Smooth muscle cell (in vitro differentiated cells): Measurements from ENCODE around the gene RAX2. TPM values are rescaled to one million over a fixed set of nuclear protein-coding genes. Genes with fewer than 3 reads are reported as not detected.

Experiments
- DNase-seq: peaks from one replicate; lab custom pipeline; 2025; ENCODE audit not compliant: unreplicated experiment; lab: John Stamatoyannopoulos, UW
- H2AFZ ChIP-seq: fragments of 200-600 bp; sonication (generic); 2 replicates; pipeline ENCODE4 v1.6.0; 2016; ENCODE audit warnings: antibody characterized with exemption, low read depth, mild to moderate bottlenecking
- H3F3A ChIP-seq: fragments of 200-600 bp; sonication (generic); 2 replicates; pipeline ENCODE4 v1.6.0; 2017; ENCODE audit warnings: antibody characterized with exemption, low read depth
- H3K27ac ChIP-seq: fragments of 200-600 bp; sonication (generic); 2 replicates; pipeline ENCODE4 v1.5.1; 2016; ENCODE audit warnings: low read depth, mild to moderate bottlenecking
- H3K27me3 ChIP-seq: fragments of 200-600 bp; sonication (generic); 2 replicates; pipeline ENCODE4 v1.6.1; 2016; ENCODE audit warnings: low read depth, mild to moderate bottlenecking
- H3K36me3 ChIP-seq: fragments of 200-600 bp; sonication (generic); 2 replicates; pipeline ENCODE4 v1.5.1; 2016; ENCODE audit warnings: low read depth
- H3K4me1 ChIP-seq: fragments of 200-600 bp; sonication (generic); 2 replicates; pipeline ENCODE4 v1.5.1; 2016; ENCODE audit warnings: low read depth
- H3K4me2 ChIP-seq: fragments of 200-600 bp; sonication (generic); 2 replicates; pipeline ENCODE4 v1.6.0; 2016; ENCODE audit warnings: mild to moderate bottlenecking
- H3K4me3 ChIP-seq: fragments of 200-600 bp; sonication (generic); 2 replicates; pipeline ENCODE4 v1.5.1; 2016; ENCODE audit warnings: mild to moderate bottlenecking
- H3K79me2 ChIP-seq: fragments of 200-600 bp; sonication (generic); 2 replicates; pipeline ENCODE4 v1.6.0; 2016; ENCODE audit warnings: low read depth, mild to moderate bottlenecking
- H3K9ac ChIP-seq: fragments of 200-600 bp; sonication (generic); 2 replicates; pipeline ENCODE4 v1.6.0; 2016; ENCODE audit warnings: low read depth
- H3K9me3 ChIP-seq: fragments of 200-600 bp; sonication (generic); replicated peaks from 2 replicates; pipeline ENCODE4 v1.5.1; 2016; ENCODE audit warnings: low read depth
- H4K20me1 ChIP-seq: fragments of 200-600 bp; sonication (generic); 2 replicates; pipeline ENCODE4 v1.6.0; 2016; ENCODE audit warnings: low read depth
- WGBS: methylation state at CpG from one replicate; pipeline ENCODE4 v1.1.7; 2016; ENCODE audit warnings: low lambda C conversion rate; 5-methylcytosine and 5-hydroxymethylcytosine counted together
- polyA plus RNA-seq: library from polyadenylated mRNA; unstranded; fragments of >200 nt; fragmentation: Nextera tagmentation; extraction: Ambion mirVana; gene quantifications from 2 replicates; pipeline ENCODE4 v1.2.1, GENCODE V29; 2016
- total RNA-seq: library from RNA; depleted of rRNA; stranded (reverse); fragments of >200 nt; gene quantifications from 2 replicates; pipeline ENCODE4 v1.2.3, GENCODE V29; 2014
- TF ChIP-seq, protein P1 (sequence below): fragments of 200-600 bp; sonication (generic); IDR thresholded peaks from 2 replicates; pipeline ENCODE4 v1.5.1; 2017; ENCODE audit warnings: borderline replicate concordance, mild to moderate bottlenecking, antibody characterized with exemption; ENCODE audit not compliant: insufficient read depth, poor library complexity, severe bottlenecking

RAX2 gene
- total and polyA plus RNA-seq, 2 experiments from 2014 or later: not detected

DNA sequence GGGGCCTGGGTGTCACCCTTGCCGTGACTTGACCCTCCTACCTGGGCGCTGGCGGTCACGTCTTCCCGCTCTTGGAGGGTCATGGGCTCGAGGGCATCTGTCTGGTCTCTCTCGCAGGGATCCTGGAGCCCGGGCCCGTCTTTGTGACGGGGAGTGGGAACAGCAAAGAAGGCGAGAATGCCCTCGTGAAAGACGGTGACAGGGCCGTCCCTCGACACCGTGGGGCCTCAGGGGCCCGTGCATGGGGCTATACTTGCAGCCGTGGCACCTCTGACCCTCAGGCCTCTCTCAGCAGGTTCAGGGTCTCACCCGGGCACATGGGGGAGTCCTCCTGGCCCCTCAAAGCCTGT lies 35.1 kb upstream of the RAX2 start:
- Histone ChIP-seq H2AFZ (no peak overlapping the region), H4K20me1 (no peaks in the 10 kb centered on the region), H3K79me2 (no peaks in the 10 kb centered on the region), H3F3A (no peaks in the 10 kb centered on the region), H3K27me3 (peaks cover 6% of the 10 kb centered on the region), H3K9ac (no peak overlapping the region), H3K4me2 (no peak overlapping the region), H3K27ac (no peak overlapping the region), H3K9me3 (no peaks in the 10 kb centered on the region), H3K4me1 (no peaks in the 10 kb centered on the region), H3K4me3 (no peak overlapping the region), H3K36me3 (no peaks in the 10 kb centered on the region)
- TF ChIP-seq, protein P1, sequence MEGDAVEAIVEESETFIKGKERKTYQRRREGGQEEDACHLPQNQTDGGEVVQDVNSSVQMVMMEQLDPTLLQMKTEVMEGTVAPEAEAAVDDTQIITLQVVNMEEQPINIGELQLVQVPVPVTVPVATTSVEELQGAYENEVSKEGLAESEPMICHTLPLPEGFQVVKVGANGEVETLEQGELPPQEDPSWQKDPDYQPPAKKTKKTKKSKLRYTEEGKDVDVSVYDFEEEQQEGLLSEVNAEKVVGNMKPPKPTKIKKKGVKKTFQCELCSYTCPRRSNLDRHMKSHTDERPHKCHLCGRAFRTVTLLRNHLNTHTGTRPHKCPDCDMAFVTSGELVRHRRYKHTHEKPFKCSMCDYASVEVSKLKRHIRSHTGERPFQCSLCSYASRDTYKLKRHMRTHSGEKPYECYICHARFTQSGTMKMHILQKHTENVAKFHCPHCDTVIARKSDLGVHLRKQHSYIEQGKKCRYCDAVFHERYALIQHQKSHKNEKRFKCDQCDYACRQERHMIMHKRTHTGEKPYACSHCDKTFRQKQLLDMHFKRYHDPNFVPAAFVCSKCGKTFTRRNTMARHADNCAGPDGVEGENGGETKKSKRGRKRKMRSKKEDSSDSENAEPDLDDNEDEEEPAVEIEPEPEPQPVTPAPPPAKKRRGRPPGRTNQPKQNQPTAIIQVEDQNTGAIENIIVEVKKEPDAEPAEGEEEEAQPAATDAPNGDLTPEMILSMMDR: no peak
- WGBS: 92% methylated on average over 14 of the region's 19 CpGs
- no peak for DNase-seq

DNA sequence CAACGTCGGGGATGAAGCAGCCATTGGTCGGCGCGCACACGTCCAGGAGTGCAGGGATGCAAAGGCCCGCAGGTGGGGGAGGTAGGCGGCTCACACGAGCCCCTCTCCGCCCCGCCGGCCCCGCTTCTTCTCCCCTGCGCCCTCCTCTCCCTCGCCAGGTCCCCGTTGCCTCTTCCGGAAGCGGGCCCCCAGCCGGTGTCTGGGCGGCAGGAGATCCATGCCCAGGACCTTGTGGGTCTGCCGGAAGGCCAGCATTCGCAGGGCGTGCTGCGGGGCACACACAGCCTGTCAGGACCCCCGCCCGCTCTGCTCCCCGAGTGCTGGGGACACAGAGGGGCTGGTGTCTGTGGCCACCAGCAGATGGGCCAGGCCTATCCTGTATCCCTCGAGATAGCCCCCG lies 33.8 kb upstream of the RAX2 start:
- no peak overlapping the region for H3K9ac ChIP-seq
- 94% methylated on average over 20 of the region's 29 CpGs for WGBS
- no peak for DNase-seq
- no peak overlapping the region for H3K4me2 ChIP-seq
- H3F3A ChIP-seq: no peaks in the 10 kb centered on the region
- no peaks in the 10 kb centered on the region for H3K4me1 ChIP-seq
- H3K9me3 ChIP-seq: no peaks in the 10 kb centered on the region
- H3K27ac ChIP-seq: no peak overlapping the region
- H4K20me1 ChIP-seq: no peaks in the 10 kb centered on the region
- TF ChIP-seq, protein P1: no peak
- no peak overlapping the region for H3K4me3 ChIP-seq
- H2AFZ ChIP-seq: no peak overlapping the region
- H3K79me2 ChIP-seq: no peaks in the 10 kb centered on the region
- peaks cover 18% of the 10 kb centered on the region for H3K27me3 ChIP-seq
- no peaks in the 10 kb centered on the region for H3K36me3 ChIP-seq

DNA sequence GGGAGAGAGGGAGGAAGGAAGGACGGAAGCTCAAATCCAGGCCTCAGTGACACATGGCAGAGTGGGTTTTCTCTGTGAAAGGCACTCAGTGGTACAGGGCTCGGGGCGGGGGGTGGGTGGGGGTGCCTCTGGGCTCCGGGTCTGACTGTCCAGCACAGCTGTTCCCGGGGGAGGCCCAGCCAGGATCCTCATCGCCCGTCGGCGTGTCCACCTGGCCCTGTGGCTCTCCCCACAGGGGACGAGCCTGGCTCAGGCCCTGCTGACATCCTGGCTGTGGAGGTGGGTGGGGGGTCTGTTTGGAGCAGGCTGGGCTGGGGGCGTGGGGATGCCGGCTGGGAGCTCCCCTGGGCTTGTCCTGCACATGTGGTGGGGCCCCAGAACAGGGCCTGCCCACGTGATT lies 32.4 kb upstream of the RAX2 start:
- 91% methylated on average over 5 of the region's 13 CpGs for WGBS
- no peak for DNase-seq
- H3K79me2 ChIP-seq: no peaks in the 10 kb centered on the region

DNA sequence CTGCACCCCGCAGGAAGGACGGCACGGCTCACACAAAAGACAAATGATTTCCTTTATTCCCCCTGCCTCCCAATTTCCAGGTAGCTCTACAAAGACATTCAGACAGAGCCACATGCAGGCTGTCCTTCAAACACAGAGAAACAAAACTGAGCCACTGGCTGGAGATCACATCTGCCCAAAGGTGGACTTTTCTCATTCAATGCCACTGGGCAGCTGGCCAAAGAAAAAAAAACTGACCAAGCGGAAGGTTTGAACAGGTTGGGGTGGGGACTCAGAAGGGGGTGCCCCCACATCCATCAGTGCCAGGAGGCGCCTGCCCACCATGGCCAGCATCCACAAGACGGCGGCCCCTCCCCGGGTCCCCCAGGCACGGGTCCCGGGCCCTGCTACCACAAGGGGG lies 32.0 kb upstream of the RAX2 start:
- Histone ChIP-seq H3F3A (no peaks in the 10 kb centered on the region), H3K4me2 (no peak overlapping the region), H3K79me2 (no peaks in the 10 kb centered on the region), H3K9me3 (no peaks in the 10 kb centered on the region), H3K36me3 (no peaks in the 10 kb centered on the region), H3K9ac (no peak overlapping the region), H4K20me1 (no peaks in the 10 kb centered on the region), H3K4me3 (no peak overlapping the region), H2AFZ (no peak overlapping the region), H3K4me1 (no peaks in the 10 kb centered on the region), H3K27me3 (peaks cover 36% of the 10 kb centered on the region), H3K27ac (no peak overlapping the region)
- no peak for DNase-seq
- TF ChIP-seq, protein P1: no peak
- WGBS: 96% methylated on average over 10 of the region's 10 CpGs

More for the DNA sequence above, 32.4 kb upstream of the RAX2 start:
- H3F3A ChIP-seq: no peaks in the 10 kb centered on the region
- no peaks in the 10 kb centered on the region for H3K36me3 ChIP-seq
- H4K20me1 ChIP-seq: no peaks in the 10 kb centered on the region
- TF ChIP-seq, protein P1: no peak
- no peak overlapping the region for H2AFZ ChIP-seq
- no peak overlapping the region for H3K27ac ChIP-seq
- H3K9ac ChIP-seq: no peak overlapping the region
- H3K4me2 ChIP-seq: no peak overlapping the region
- H3K9me3 ChIP-seq: no peaks in the 10 kb centered on the region
- peaks cover 32% of the 10 kb centered on the region for H3K27me3 ChIP-seq
- H3K4me3 ChIP-seq: no peak overlapping the region
- H3K4me1 ChIP-seq: no peaks in the 10 kb centered on the region
